Measurements from ENCODE around the gene ILF3. TPM values are rescaled to one million over a fixed set of nuclear protein-coding genes. Genes with fewer than 3 reads are reported as not detected.

The ILF3 gene
- total RNA-seq, 1 donor from 2014 or later = 861 TPM

DNA sequence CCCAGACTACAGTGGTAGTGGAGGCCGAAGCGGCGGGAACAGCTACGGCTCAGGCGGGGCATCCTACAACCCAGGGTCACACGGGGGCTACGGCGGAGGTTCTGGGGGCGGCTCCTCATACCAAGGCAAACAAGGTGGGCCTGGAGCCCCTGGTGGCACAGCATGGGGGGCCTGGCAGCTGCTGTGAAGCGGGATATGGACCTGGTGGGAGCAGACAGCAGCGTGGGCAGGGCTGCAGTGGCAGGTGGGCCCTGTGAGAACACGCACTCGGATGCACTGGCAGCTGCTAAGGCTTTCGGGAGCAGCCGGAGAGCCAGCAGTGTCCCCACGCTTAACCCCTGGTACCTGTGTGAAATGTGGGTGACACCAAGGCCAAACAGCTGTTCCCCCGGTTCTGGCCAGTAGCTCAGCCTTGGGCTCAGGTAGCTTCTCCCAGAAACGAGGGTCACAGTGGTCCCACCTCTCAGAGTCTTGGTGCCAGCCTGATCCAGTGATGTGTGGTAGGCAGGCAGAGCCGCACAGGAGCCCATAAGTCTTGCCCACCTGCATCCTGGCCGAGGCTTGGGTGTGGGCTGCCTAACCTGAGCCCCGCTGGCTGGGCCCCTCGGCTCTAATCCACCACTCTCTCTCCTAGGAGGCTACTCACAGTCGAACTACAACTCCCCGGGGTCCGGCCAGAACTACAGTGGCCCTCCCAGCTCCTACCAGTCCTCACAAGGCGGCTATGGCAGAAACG, 34.6 kb downstream of the ILF3 start:
- Mint-ChIP-seq H3K9me3 (no peaks in the 10 kb centered on the region), H3K4me3 (peak overlapping the region; percentile 77), H3K27me3 (ENCODE audit: low read depth) (peaks cover 20% of the 10 kb centered on the region), H3K27ac (ENCODE audit: unreplicated experiment) (no peak overlapping the region), H3K36me3 (ENCODE audit: low read depth) (peaks cover 30% of the 10 kb centered on the region), H3K4me1 (peaks cover 4% of the 10 kb centered on the region)
- no peak for TF ChIP-seq CTCF (conservative IDR thresholded peaks at IDR 0.05)
- DNase-seq (ENCODE audit: low read depth, low spot score) = no peak

- H3K9me3 Mint-ChIP-seq = no peaks in the 10 kb centered on the region
- peaks cover 24% of the 10 kb centered on the region for H3K27me3 Mint-ChIP-seq (ENCODE audit: low read depth)
- H3K36me3 Mint-ChIP-seq (ENCODE audit: low read depth) = peaks cover 26% of the 10 kb centered on the region
- no peak for DNase-seq (ENCODE audit: low read depth, low spot score)
- H3K4me3 Mint-ChIP-seq = peak overlapping the region; percentile 67
- peaks cover 16% of the 10 kb centered on the region for H3K4me1 Mint-ChIP-seq
- TF ChIP-seq CTCF (conservative IDR thresholded peaks at IDR 0.05) = no peak
- no peak overlapping the region for H3K27ac Mint-ChIP-seq (ENCODE audit: unreplicated experiment)
Measured at GRCh38 chr19:10690341-10690781, 36.2 kb downstream of the ILF3 start.

GRCh38 chr19:10691178-10691881, 37.2 kb downstream of the ILF3 start:
- H3K27ac Mint-ChIP-seq (ENCODE audit: unreplicated experiment) = no peak overlapping the region
- no peak for TF ChIP-seq CTCF (conservative IDR thresholded peaks at IDR 0.05)
- H3K27me3 Mint-ChIP-seq (ENCODE audit: low read depth) = peaks cover 31% of the 10 kb centered on the region
- no peak for DNase-seq (ENCODE audit: low read depth, low spot score)
- H3K4me3 Mint-ChIP-seq = peak overlapping the region; percentile 67
- H3K9me3 Mint-ChIP-seq = no peaks in the 10 kb centered on the region
- H3K36me3 Mint-ChIP-seq (ENCODE audit: low read depth) = peaks cover 30% of the 10 kb centered on the region
- peaks cover 25% of the 10 kb centered on the region for H3K4me1 Mint-ChIP-seq

DNA sequence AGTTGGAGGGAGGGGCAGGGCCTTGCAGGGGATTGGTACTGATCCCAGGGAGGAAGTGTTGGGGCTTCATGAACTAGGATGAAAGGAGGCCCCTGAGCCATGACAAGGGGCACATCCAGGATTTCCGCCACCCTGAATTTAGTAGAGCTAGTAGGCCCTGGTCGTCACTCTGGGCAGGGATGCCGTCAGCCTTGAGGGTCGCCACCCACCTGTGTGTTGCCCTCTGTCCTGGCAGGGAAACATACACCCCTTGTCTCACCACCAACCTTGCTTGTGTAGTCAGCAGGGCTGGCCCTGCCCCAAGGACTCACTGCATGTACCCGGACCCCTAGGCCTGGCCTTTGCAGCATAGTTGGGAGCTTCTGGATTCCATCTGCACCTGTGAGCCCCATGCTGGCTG, 37.7 kb downstream of the ILF3 start:
- Mint-ChIP-seq H3K36me3 (ENCODE audit: low read depth) (peaks cover 30% of the 10 kb centered on the region), H3K4me1 (peaks cover 28% of the 10 kb centered on the region), H3K27ac (ENCODE audit: unreplicated experiment) (no peak overlapping the region), H3K4me3 (peak overlapping the region; percentile 61), H3K27me3 (ENCODE audit: low read depth) (peaks cover 35% of the 10 kb centered on the region), H3K9me3 (no peaks in the 10 kb centered on the region)
- no peak for TF ChIP-seq CTCF (conservative IDR thresholded peaks at IDR 0.05)
- no peak for DNase-seq (ENCODE audit: low read depth, low spot score)

GRCh38 chr19:10692673-10693264, 38.6 kb downstream of the ILF3 start:
- Mint-ChIP-seq H3K36me3 (ENCODE audit: low read depth) (peaks cover 30% of the 10 kb centered on the region), H3K27ac (ENCODE audit: unreplicated experiment) (no peak overlapping the region), H3K9me3 (no peaks in the 10 kb centered on the region), H3K4me3 (peak overlapping the region; percentile 61), H3K4me1 (peaks cover 29% of the 10 kb centered on the region), H3K27me3 (ENCODE audit: low read depth) (peaks cover 42% of the 10 kb centered on the region)
- DNase-seq (ENCODE audit: low read depth, low spot score) = no peak
- TF ChIP-seq CTCF (conservative IDR thresholded peaks at IDR 0.05) = no peak
